ENCODE results near the gene XAGE1B.
"Not testable (repeated sequence)": the region's sequence is repeated elsewhere in the genome, so short reads cannot be mapped to it uniquely, and the experiment has no call there.

- not testable (repeated sequence) for TF ChIP-seq CTCF (IDR thresholded peaks at IDR 0.05); POLR2AphosphoS5 (IDR thresholded peaks at IDR 0.05); POLR2A (IDR thresholded peaks at IDR 0.05; ENCODE audit: low read depth)
These were observed 15.5 kb downstream of the XAGE1B start for GRCh38 chrX:52501362-52501761.

Data from esophagus muscularis mucosa (tissue), 3 donors.